Upper lobe of left lung (tissue), 6 donors: ENCODE data around the gene ZW10. TPM values are rescaled to one million over a fixed set of nuclear protein-coding genes. Genes with fewer than 3 reads are reported as not detected.

ENCODE experiments used
- ATAC-seq, 2 donors: fragments of 200-7000 bp; cut with Tn5 transposase; one replicate each; pipeline ENCODE4 v1.9.1; 2022; ENCODE audit warnings: mild to moderate bottlenecking in 2 of 2, moderate library complexity in 2 of 2; ENCODE audit not compliant: low FRiP score in 2 of 2
- DNase-seq, 2 donors: peaks; one replicate each; pipeline ENCODE4 v3.0.0-alpha.2; 2019 to 2020
- H3K27ac ChIP-seq, 4 donors: fragments of 200-600 bp; sonication (generic); one replicate each; pipeline ENCODE4 v1.5.1; 2016 to 2019
- H3K27me3 ChIP-seq, 4 donors: fragments of 200-600 bp; sonication (generic); one replicate each; pipeline ENCODE4 v1.5.1; 2017 to 2019
- H3K36me3 ChIP-seq, 4 donors: fragments of 200-600 bp; sonication (generic); one replicate each; pipeline ENCODE4 v1.5.1; 2016 to 2019
- H3K4me1 ChIP-seq, 4 donors: fragments of 200-600 bp; sonication (generic); one replicate each; pipeline ENCODE4 v1.5.1; 2018 to 2019
- H3K4me3 ChIP-seq, 4 donors: fragments of 200-600 bp; sonication (generic); one replicate each; pipeline ENCODE4 v1.5.1; 2017 to 2019; ENCODE audit warnings: mild to moderate bottlenecking in 2 of 4, moderate library complexity in 1 of 4
- H3K9me3 ChIP-seq, 4 donors: fragments of 200-600 bp; sonication (generic); one replicate each; pipeline ENCODE4 v1.5.1; 2018 to 2019
- CTCF ChIP-seq, 6 experiments: fragments of 450-650 bp in 4 of 6; fragments of 200-600 bp in 2 of 6; sonication (generic) in 2 of 6; IDR thresholded peaks; one replicate each; pipeline ENCODE4 v1.5.1; 2016 to 2019; ENCODE audit warnings: antibody characterized with exemption in 6 of 6
- EP300 ChIP-seq, 4 donors: sonication (generic); formaldehyde crosslinking; IDR thresholded peaks; one replicate each; pipeline ENCODE4 v1.5.1; 2017; ENCODE audit warnings: antibody characterized with exemption in 4 of 4, control low read depth in 2 of 4
- POLR2A ChIP-seq, 4 donors: fragments of 450-650 bp; IDR thresholded peaks; one replicate each; pipeline ENCODE4 v1.5.1; 2016 to 2017; ENCODE audit warnings: antibody characterized with exemption in 4 of 4, mild to moderate bottlenecking in 2 of 4
- POLR2AphosphoS5 ChIP-seq, 2 donors: sonication (generic); formaldehyde crosslinking; IDR thresholded peaks; one replicate each; pipeline ENCODE4 v1.5.1; 2017; ENCODE audit warnings: antibody characterized with exemption in 2 of 2
- WGBS, 2 donors: methylation state at CpG; one replicate each; pipeline ENCODE4 v1.1.5; 2017 to 2018; 5-methylcytosine and 5-hydroxymethylcytosine counted together
- total RNA-seq, 6 donors: library from RNA; depleted of rRNA in 4 of 6; stranded (reverse); fragments of >200 nt in 4 of 6; gene quantifications; one replicate each; pipeline versions ENCODE4 v1.1.0 to v1.2.1, GENCODE V29; 2016 to 2021
- donor health status: DM: no; HTN: no; CAD: no; lungs with moderate emphysema.
- donor health status: DM: no; HTN: yes; CAD: no; lungs with severe emphysema.

The ZW10 gene
- total RNA-seq: 10 to 100 TPM in 2 of 6 donors, 1 to 10 TPM in 4; 6.7 to 13.8 (median 9.8) TPM

- H3K27ac ChIP-seq: peak within 1 kb of the TSS; percentile 75 to 87 (median 84)
- peak; percentile 98 to 100 for ATAC-seq
- WGBS, 2 donors: 0% methylated on average over 25 to 44 of the region's 46 CpGs
Measured at GRCh38 chr11:113773416-113774173, at the start of gene ZW10. ZW10 (minus strand) TSS chr11:113773692; CDS start chr11:113773666, 26 bp downstream.

GRCh38 chr11:113818426-113818825 is 44.9 kb upstream of the ZW10 start:
- H3K27me3 ChIP-seq: no peaks in the 10 kb centered on the region
- H3K27ac ChIP-seq: no peak overlapping the region
- 97 to 100% methylated on average over 3 of the region's 3 CpGs for WGBS, 2 donors
- no peaks in the 10 kb centered on the region for H3K4me1 ChIP-seq
- H3K4me3 ChIP-seq: no peak overlapping the region
- no peaks in the 10 kb centered on the region for H3K9me3 ChIP-seq
- H3K36me3 ChIP-seq: peaks cover 0 to 50% (median 30%) of the 10 kb centered on the region in 4 donors
- TF ChIP-seq CTCF (IDR thresholded peaks at IDR 0.05) (no peak), POLR2AphosphoS5 (IDR thresholded peaks at IDR 0.05) (no peak), POLR2A (IDR thresholded peaks at IDR 0.05) (no peak), EP300 (IDR thresholded peaks at IDR 0.05) (no peak)
- DNase-seq: no peak
- no peak for ATAC-seq

More at GRCh38 chr11:113773416-113774173, at the start of gene ZW10:
- H3K27me3 ChIP-seq: no peaks in the 10 kb centered on the region
- TF ChIP-seq CTCF (IDR thresholded peaks at IDR 0.05): peak; percentile 57 to 75 (median 69)
- peak in 2 of 4 donors; percentile 42 to 64 for TF ChIP-seq POLR2A (IDR thresholded peaks at IDR 0.05)
- peak; percentile 81 to 86 for TF ChIP-seq POLR2AphosphoS5 (IDR thresholded peaks at IDR 0.05)
- TF ChIP-seq EP300 (IDR thresholded peaks at IDR 0.05): no peak
- peak within 1 kb of the TSS; percentile 32 to 92 (median 71) for H3K4me3 ChIP-seq
- peak; percentile 97 to 98 for DNase-seq
- H3K9me3 ChIP-seq: no peaks in the 10 kb centered on the region
- peaks cover 0 to 15% (median 0%) of the 10 kb centered on the region in 4 donors for H3K36me3 ChIP-seq
- H3K4me1 ChIP-seq: peaks cover 13 to 17% (median 13%) of the 10 kb centered on the region in 4 donors

GRCh38 chr11:113817626-113818025 is 44.1 kb upstream of the ZW10 start:
- DNase-seq: no peak
- Histone ChIP-seq H3K27me3 (no peaks in the 10 kb centered on the region), H3K27ac (no peak overlapping the region), H3K4me3 (no peak overlapping the region), H3K9me3 (no peaks in the 10 kb centered on the region), H3K4me1 (no peaks in the 10 kb centered on the region), H3K36me3 (peaks cover 0 to 45% (median 24%) of the 10 kb centered on the region in 4 donors)
- 96% methylated on average over 6 of the region's 6 CpGs for WGBS, 2 donors
- ATAC-seq: no peak
- no peak for TF ChIP-seq CTCF (IDR thresholded peaks at IDR 0.05)
- no peak for TF ChIP-seq POLR2AphosphoS5 (IDR thresholded peaks at IDR 0.05)
- TF ChIP-seq EP300 (IDR thresholded peaks at IDR 0.05): no peak
- TF ChIP-seq POLR2A (IDR thresholded peaks at IDR 0.05): no peak

GRCh38 chr11:113817162-113817561 is 43.7 kb upstream of the ZW10 start:
- no peaks in the 10 kb centered on the region for H3K9me3 ChIP-seq
- no peaks in the 10 kb centered on the region for H3K27me3 ChIP-seq
- 100% methylated on average over 1 of the region's 1 CpG for WGBS, 2 donors
- no peak overlapping the region for H3K4me3 ChIP-seq
- H3K27ac ChIP-seq: no peak overlapping the region
- no peak for ATAC-seq
- H3K36me3 ChIP-seq: peaks cover 0 to 43% (median 19%) of the 10 kb centered on the region in 4 donors
- TF ChIP-seq EP300 (IDR thresholded peaks at IDR 0.05) (no peak), POLR2A (IDR thresholded peaks at IDR 0.05) (no peak), CTCF (IDR thresholded peaks at IDR 0.05) (no peak), POLR2AphosphoS5 (IDR thresholded peaks at IDR 0.05) (no peak)
- H3K4me1 ChIP-seq: no peaks in the 10 kb centered on the region
- no peak for DNase-seq
